HFF-Myc (cell line): ENCODE measurements around the gene OR2A25.

ENCODE experiments used
- DNase-seq: peaks from one replicate; pipeline ENCODE4 v3.0.0-alpha.2; 2011; ENCODE audit warnings: low read depth; ENCODE audit errors: extremely low read depth
- H3K4me3 ChIP-seq: replicated peaks from 2 replicates; pipeline ENCODE4 v1.5.1; 2011; ENCODE audit warnings: low read depth, mild to moderate bottlenecking, control low read depth, low read length
- CTCF ChIP-seq: IDR thresholded peaks from 2 replicates; pipeline ENCODE4 v1.5.1; 2012; ENCODE audit warnings: mild to moderate bottlenecking, low read depth, low read length, control low read depth; ENCODE audit errors: missing control alignments

OR2A25 gene

GRCh38 chr7:144069511-144069910 lies at the start of gene OR2A25:
Gene OR2A25 (plus strand): TSS chr7:144069811. CDS start chr7:144074220, 4,409 bp downstream.
- no peak for DNase-seq
- no peak for TF ChIP-seq CTCF
- H3K4me3 ChIP-seq: no peak within 1 kb of the TSS

- no peak for TF ChIP-seq CTCF
- DNase-seq: no peak
- no peak overlapping the region for H3K4me3 ChIP-seq
Observed at GRCh38 chr7:144020340-144020739, 49.3 kb upstream of the OR2A25 start.

- no peak for DNase-seq
- no peak for TF ChIP-seq CTCF
- H3K4me3 ChIP-seq: no peak overlapping the region
Observed at GRCh38 chr7:144022169-144022568, 47.4 kb upstream of the OR2A25 start.

GRCh38 chr7:144023171-144023827 lies 46.3 kb upstream of the OR2A25 start:
- no peak for TF ChIP-seq CTCF
- H3K4me3 ChIP-seq: no peak overlapping the region
- no peak for DNase-seq

- no peak for DNase-seq
- no peak for TF ChIP-seq CTCF
- H3K4me3 ChIP-seq: no peak overlapping the region
Observed at GRCh38 chr7:144024213-144024612, 45.4 kb upstream of the OR2A25 start.

- no peak for DNase-seq
- no peak overlapping the region for H3K4me3 ChIP-seq
- no peak for TF ChIP-seq CTCF
Observed at GRCh38 chr7:144026203-144026883, 43.3 kb upstream of the OR2A25 start.
